ENCODE data around the gene STAG1.

STAG1 gene

DNA sequence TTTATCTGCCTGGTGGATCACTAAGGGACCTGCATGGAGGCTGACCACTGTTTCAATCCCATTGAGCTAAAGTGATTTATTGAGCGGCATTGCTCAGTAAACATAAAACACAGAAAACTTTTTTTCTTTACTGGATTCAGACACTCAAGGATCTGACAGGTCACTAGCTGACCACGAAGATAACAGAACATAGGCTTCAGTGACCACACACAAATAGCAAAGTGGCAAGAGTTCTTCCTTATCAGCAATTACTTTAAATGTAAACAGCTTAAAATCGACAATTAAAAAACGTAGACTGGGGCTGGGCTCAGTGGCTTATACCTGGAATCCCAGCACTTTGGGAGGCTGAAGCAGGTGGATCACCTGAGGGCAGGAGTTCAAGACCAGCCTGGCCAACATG is 48.7 kb downstream of the STAG1 start:
- no peak for DNase-seq
- H3K36me3 Mint-ChIP-seq (ENCODE audit: low read depth) = peaks cover 72% of the 10 kb centered on the region
- TF ChIP-seq, protein P1, sequence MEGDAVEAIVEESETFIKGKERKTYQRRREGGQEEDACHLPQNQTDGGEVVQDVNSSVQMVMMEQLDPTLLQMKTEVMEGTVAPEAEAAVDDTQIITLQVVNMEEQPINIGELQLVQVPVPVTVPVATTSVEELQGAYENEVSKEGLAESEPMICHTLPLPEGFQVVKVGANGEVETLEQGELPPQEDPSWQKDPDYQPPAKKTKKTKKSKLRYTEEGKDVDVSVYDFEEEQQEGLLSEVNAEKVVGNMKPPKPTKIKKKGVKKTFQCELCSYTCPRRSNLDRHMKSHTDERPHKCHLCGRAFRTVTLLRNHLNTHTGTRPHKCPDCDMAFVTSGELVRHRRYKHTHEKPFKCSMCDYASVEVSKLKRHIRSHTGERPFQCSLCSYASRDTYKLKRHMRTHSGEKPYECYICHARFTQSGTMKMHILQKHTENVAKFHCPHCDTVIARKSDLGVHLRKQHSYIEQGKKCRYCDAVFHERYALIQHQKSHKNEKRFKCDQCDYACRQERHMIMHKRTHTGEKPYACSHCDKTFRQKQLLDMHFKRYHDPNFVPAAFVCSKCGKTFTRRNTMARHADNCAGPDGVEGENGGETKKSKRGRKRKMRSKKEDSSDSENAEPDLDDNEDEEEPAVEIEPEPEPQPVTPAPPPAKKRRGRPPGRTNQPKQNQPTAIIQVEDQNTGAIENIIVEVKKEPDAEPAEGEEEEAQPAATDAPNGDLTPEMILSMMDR (IDR thresholded peaks at IDR 0.05) = no peak
- H3K9me3 Mint-ChIP-seq = peaks cover 51% of the 10 kb centered on the region
- no peak overlapping the region for H3K27ac Mint-ChIP-seq
- H3K27me3 Mint-ChIP-seq (ENCODE audit: low read depth, poor library complexity) = no peaks in the 10 kb centered on the region
- H3K4me1 Mint-ChIP-seq = peaks cover 10% of the 10 kb centered on the region
- no peak overlapping the region for H3K4me3 Mint-ChIP-seq

DNA sequence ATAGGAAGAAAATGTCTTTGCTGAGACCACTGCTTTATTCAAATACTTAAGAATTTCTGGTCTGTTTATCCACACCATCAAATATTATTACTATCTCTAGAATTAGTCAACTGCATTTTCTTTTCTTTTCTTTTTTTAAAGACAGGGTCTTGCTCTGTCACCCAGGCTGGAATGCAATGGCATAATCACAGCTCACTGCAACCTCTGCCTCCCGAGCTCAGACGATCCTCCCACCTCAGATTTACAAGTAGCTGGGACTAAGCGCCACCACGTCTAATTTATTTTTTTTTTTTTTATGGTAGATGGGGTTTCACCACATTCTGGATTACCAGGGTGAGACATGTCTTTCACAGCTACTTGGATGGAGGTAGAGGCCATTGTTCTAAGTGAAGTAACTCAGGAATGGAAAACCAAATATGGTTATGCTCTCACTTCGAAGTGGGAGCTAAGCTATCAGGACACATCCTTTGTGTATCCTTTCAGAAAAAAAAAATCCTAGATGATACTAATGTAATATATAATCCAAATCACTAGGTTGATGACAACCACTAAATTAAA is 52.8 kb downstream of the STAG1 start:
- H3K4me3 Mint-ChIP-seq = no peak overlapping the region
- peaks cover 3% of the 10 kb centered on the region for H3K4me1 Mint-ChIP-seq
- no peaks in the 10 kb centered on the region for H3K27me3 Mint-ChIP-seq (ENCODE audit: low read depth, poor library complexity)
- TF ChIP-seq, protein P1 (IDR thresholded peaks at IDR 0.05) = no peak
- H3K27ac Mint-ChIP-seq = peak overlapping the region; percentile 20
- no peak for DNase-seq
- H3K36me3 Mint-ChIP-seq (ENCODE audit: low read depth) = peaks cover 77% of the 10 kb centered on the region
- H3K9me3 Mint-ChIP-seq = peaks cover 77% of the 10 kb centered on the region

DNA sequence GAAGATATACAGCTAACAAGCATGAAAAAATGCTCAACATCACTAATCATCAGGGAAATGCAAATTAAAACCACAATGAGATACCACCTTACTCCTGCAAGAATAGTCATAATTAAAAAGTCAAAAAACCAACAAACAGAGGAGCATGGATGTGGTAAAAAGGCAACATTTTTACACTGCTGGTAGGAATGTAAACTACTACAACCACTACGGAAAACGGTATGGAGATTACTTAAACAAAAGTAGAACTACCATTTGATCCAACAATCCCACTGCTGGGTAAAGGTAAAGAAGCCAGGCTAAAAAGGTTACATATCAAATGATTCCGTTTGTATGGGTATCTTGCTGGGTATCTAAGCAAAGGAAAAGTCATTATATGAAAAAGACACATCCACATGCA is 53.8 kb downstream of the STAG1 start:
- H3K27ac Mint-ChIP-seq = no peak overlapping the region
- H3K4me1 Mint-ChIP-seq = no peaks in the 10 kb centered on the region
- no peaks in the 10 kb centered on the region for H3K27me3 Mint-ChIP-seq (ENCODE audit: low read depth, poor library complexity)
- DNase-seq = no peak
- no peak overlapping the region for H3K4me3 Mint-ChIP-seq
- peaks cover 81% of the 10 kb centered on the region for H3K36me3 Mint-ChIP-seq (ENCODE audit: low read depth)
- TF ChIP-seq, protein P1 (IDR thresholded peaks at IDR 0.05) = no peak
- peaks cover 85% of the 10 kb centered on the region for H3K9me3 Mint-ChIP-seq

DNA sequence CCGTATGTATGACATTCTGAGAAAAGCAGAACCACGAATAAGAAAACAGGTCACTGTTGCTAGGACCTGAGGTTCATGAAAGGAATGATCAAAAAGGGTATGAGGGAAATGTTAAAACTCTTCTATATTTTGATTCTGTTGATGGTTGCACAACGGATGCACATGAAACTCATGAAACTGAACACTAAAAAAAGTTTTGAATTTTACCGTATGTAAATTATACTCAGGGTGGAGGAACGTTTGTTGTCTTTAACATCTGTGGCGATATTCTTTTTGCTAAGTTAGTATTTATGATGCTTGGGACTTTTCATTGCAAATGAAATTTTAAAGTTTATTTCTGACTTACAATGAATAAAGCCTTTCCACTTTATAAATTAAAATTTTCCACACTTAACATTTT is 55.4 kb downstream of the STAG1 start:
- no peaks in the 10 kb centered on the region for H3K27me3 Mint-ChIP-seq (ENCODE audit: low read depth, poor library complexity)
- H3K36me3 Mint-ChIP-seq (ENCODE audit: low read depth) = peaks cover 84% of the 10 kb centered on the region
- DNase-seq = no peak
- no peaks in the 10 kb centered on the region for H3K4me1 Mint-ChIP-seq
- TF ChIP-seq, protein P1 (IDR thresholded peaks at IDR 0.05) = no peak
- H3K4me3 Mint-ChIP-seq = no peak overlapping the region
- H3K9me3 Mint-ChIP-seq = peaks cover 81% of the 10 kb centered on the region
- no peak overlapping the region for H3K27ac Mint-ChIP-seq

DNA sequence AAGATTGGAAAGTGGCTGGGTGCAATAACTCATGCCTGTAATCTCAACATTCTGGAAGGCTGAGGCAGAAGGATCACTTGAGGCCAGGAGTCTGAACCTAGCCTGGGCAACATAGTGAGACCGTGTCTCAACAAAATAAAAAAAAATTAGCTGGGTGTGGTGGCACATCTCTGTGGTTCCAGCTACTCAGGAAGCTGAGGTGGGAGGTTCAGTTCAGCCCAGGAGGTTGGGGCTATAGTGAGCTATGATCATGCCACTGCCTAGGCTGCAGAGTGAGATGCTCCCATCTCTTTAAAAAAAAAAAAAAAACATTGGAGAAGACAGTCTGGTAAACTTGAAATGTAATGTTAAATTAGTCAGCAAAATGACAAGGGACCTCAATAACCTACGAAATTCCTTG is 57.9 kb downstream of the STAG1 start:
- TF ChIP-seq, protein P1 (IDR thresholded peaks at IDR 0.05) = no peak
- Mint-ChIP-seq H3K4me3 (no peak overlapping the region), H3K4me1 (no peaks in the 10 kb centered on the region), H3K27ac (no peak overlapping the region), H3K27me3 (ENCODE audit: low read depth, poor library complexity) (no peaks in the 10 kb centered on the region), H3K36me3 (ENCODE audit: low read depth) (peaks cover 78% of the 10 kb centered on the region), H3K9me3 (peaks cover 66% of the 10 kb centered on the region)
- DNase-seq = no peak

DNA sequence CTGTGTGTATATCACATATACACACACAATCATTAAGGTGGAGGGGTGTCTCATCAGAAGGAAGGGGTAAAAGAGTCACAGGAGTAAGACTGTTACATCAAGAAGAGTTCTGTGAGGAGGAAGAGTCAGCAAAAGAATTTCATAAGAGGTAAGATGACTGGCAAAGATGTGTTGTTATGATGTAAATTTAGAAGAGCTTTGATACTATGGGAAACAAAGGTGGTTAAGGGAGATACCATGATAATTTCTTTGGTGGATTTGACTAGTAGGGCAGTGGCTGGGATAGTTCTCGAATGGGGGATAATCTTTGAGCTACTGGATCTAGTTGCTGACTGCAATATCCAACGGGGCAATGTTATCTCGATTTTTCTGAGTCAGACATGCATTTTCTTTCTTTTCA is 61.6 kb downstream of the STAG1 start:
- no peaks in the 10 kb centered on the region for H3K27me3 Mint-ChIP-seq (ENCODE audit: low read depth, poor library complexity)
- no peak overlapping the region for H3K27ac Mint-ChIP-seq
- H3K4me1 Mint-ChIP-seq = no peaks in the 10 kb centered on the region
- peaks cover 32% of the 10 kb centered on the region for H3K9me3 Mint-ChIP-seq
- no peak for DNase-seq
- no peak overlapping the region for H3K4me3 Mint-ChIP-seq
- TF ChIP-seq, protein P1 (IDR thresholded peaks at IDR 0.05) = no peak
- peaks cover 66% of the 10 kb centered on the region for H3K36me3 Mint-ChIP-seq (ENCODE audit: low read depth)
